ENCODE data around the gene SLC15A3. TPM values are rescaled to one million over a fixed set of nuclear protein-coding genes. Genes with fewer than 3 reads are reported as not detected.

SLC15A3 gene
- total and polyA plus RNA-seq, 2 experiments from 2014 or later: 2.1 TPM; not detected in 1

DNA sequence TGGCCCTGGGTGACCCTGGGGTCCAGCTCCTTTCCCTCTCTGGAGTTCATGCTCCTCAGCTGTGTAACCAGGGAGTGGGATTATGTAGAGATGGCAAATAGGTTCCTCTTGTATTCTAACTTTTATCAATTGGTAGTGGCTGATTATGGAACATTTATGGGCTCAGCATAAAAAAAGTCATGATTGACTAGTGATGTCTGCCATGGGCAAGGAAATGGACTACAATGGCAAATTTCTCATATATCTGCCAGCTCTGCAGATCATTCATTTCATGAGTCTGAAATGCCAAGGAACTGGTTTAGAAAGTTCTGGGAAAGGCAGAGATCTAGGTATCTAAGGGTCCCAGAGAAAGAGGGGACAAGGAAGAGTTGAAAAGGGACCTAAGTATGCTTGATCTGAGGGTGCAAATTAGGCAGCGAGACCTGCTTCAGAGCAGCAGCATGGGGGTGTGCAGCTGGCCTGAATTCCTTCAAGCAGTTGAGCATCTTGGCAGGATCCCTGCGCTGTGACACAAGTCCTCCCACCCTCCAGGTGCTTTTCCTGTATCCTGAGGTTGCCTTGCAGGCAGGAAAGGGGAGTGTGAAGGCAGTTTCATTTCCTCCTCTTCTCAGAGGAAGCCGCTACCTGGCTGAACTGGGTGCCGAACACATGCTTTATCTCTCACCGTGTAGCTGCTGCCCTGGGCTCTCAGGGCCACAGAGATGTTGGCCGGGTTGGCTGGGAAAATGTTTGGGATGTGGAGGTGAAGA is 10.4 kb downstream of the SLC15A3 start:
- Histone ChIP-seq H3K36me3 (no peaks in the 10 kb centered on the region), H3K4me3 (no peak overlapping the region), H3K27me3 (no peaks in the 10 kb centered on the region), H3K9me3 (ENCODE audit: low read depth) (no peaks in the 10 kb centered on the region), H3K4me1 (ENCODE audit: low read depth) (peaks cover 13% of the 10 kb centered on the region), H3K27ac (no peak overlapping the region)
- no peak for DNase-seq (ENCODE audit: low read depth in 1 of 2, low spot score in 1 of 2)
- TF ChIP-seq, protein P1, sequence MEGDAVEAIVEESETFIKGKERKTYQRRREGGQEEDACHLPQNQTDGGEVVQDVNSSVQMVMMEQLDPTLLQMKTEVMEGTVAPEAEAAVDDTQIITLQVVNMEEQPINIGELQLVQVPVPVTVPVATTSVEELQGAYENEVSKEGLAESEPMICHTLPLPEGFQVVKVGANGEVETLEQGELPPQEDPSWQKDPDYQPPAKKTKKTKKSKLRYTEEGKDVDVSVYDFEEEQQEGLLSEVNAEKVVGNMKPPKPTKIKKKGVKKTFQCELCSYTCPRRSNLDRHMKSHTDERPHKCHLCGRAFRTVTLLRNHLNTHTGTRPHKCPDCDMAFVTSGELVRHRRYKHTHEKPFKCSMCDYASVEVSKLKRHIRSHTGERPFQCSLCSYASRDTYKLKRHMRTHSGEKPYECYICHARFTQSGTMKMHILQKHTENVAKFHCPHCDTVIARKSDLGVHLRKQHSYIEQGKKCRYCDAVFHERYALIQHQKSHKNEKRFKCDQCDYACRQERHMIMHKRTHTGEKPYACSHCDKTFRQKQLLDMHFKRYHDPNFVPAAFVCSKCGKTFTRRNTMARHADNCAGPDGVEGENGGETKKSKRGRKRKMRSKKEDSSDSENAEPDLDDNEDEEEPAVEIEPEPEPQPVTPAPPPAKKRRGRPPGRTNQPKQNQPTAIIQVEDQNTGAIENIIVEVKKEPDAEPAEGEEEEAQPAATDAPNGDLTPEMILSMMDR (IDR thresholded peaks at IDR 0.05; ENCODE audit: low read depth, low read length): no peak

DNA sequence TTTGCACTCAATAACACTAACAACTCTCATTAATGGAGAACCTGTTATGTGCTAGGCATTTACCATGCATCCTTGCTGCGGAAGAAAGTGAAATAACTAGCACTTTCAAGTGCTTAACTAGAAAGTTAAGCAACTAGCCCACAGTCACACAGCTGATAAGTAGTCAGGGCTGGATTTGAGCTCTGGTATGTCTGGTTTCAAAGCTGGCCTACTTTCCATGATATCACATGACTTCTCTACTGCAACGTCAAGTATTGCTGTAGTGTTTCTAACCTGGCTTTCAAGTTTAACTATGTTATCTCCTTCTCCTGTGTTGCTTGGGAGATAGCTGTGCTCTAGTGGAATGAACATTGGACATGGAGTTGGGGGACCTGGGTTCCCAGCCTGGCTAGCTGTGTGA is 12.1 kb downstream of the SLC15A3 start:
- TF ChIP-seq, protein P1 (IDR thresholded peaks at IDR 0.05; ENCODE audit: low read depth, low read length): no peak
- no peak overlapping the region for H3K27ac ChIP-seq
- H3K4me3 ChIP-seq: no peak overlapping the region
- DNase-seq (ENCODE audit: low read depth in 1 of 2, low spot score in 1 of 2): peak; percentile 60 to 71
- no peaks in the 10 kb centered on the region for H3K9me3 ChIP-seq (ENCODE audit: low read depth)
- peaks cover 13% of the 10 kb centered on the region for H3K4me1 ChIP-seq (ENCODE audit: low read depth)
- no peaks in the 10 kb centered on the region for H3K27me3 ChIP-seq
- peaks cover 5% of the 10 kb centered on the region for H3K36me3 ChIP-seq

DNA sequence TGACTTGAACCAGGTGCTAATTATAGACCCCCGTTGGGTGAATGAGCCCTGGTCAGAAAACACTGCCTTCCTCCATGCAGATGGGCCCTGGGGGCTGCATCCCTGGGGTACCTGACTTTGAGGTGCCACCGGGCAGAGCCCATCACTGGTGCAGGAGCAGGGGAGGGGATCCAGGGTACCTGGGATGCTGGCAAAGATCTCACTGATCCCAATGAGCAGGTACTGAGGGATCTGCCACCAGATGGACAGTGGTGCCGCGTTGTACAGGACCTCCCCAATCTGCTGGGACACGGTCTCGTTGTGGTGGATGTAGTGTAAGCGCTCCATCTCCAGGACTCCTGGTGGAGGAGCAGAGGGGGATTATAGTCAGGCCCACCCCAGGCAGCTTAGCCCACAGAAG is 12.7 kb downstream of the SLC15A3 start:
- Histone ChIP-seq H3K4me3 (no peak overlapping the region), H3K36me3 (peaks cover 5% of the 10 kb centered on the region), H3K4me1 (ENCODE audit: low read depth) (peaks cover 13% of the 10 kb centered on the region), H3K9me3 (ENCODE audit: low read depth) (no peaks in the 10 kb centered on the region), H3K27ac (no peak overlapping the region), H3K27me3 (no peaks in the 10 kb centered on the region)
- TF ChIP-seq, protein P1 (IDR thresholded peaks at IDR 0.05; ENCODE audit: low read depth, low read length): no peak
- no peak for DNase-seq (ENCODE audit: low read depth in 1 of 2, low spot score in 1 of 2)

DNA sequence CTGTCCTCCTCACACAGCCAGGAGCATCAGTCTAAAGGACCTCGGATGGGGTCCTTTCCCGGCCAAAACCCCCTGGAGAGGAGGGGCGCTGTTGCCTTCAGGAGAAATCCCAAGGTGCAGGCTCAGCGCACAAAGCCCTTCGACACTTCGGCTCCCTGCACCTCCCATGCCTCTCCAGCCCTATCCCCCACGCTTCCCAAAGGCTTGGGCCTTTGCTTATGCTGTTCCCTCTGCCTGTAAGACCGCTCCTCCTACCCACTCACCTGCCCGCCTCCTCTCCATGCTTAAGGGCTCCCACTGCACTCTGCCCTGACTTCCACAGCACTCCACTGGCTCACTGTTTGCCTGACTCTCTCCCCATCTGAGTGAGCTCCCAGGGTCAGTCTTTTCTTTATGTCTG is 13.5 kb downstream of the SLC15A3 start:
- no peaks in the 10 kb centered on the region for H3K27me3 ChIP-seq
- no peak overlapping the region for H3K4me3 ChIP-seq
- H3K27ac ChIP-seq: no peak overlapping the region
- DNase-seq (ENCODE audit: low read depth in 1 of 2, low spot score in 1 of 2): no peak
- H3K4me1 ChIP-seq (ENCODE audit: low read depth): peaks cover 13% of the 10 kb centered on the region
- no peaks in the 10 kb centered on the region for H3K9me3 ChIP-seq (ENCODE audit: low read depth)
- H3K36me3 ChIP-seq: peaks cover 7% of the 10 kb centered on the region
- TF ChIP-seq, protein P1 (IDR thresholded peaks at IDR 0.05; ENCODE audit: low read depth, low read length): no peak

DNA sequence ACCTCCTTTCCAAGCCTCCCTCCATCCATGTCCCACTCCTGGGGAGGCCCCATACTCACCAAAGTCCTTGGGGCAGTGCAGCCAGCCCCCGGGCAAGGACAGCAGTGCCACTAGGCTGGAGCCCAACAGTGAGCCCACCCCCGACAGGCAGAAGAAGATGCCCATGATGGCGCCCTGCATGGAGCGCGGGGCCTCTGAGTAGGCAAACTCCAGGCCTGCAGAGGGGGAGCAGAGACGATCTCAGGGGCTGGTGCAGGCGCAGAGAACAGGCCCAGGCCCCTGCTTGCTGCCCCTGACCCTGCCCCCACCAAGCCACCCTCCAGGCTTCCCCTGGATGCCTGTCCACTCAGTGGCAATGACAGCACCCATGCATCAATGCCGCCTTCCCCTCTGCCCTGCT is 14.2 kb downstream of the SLC15A3 start:
- Histone ChIP-seq H3K27me3 (no peaks in the 10 kb centered on the region), H3K9me3 (ENCODE audit: low read depth) (no peaks in the 10 kb centered on the region), H3K4me1 (ENCODE audit: low read depth) (peaks cover 13% of the 10 kb centered on the region), H3K36me3 (peaks cover 7% of the 10 kb centered on the region), H3K4me3 (no peak overlapping the region), H3K27ac (no peak overlapping the region)
- TF ChIP-seq, protein P1 (IDR thresholded peaks at IDR 0.05; ENCODE audit: low read depth, low read length): no peak
- DNase-seq (ENCODE audit: low read depth in 1 of 2, low spot score in 1 of 2): no peak
